Upper lobe of left lung (tissue), 4 donors: ENCODE data around the gene RABGAP1.

Experiments used
- CTCF ChIP-seq, 6 experiments: fragments of 450-650 bp in 4 of 6; fragments of 200-600 bp in 2 of 6; sonication (generic) in 2 of 6; IDR thresholded peaks; one replicate each; pipeline ENCODE4 v1.5.1; 2016 to 2019; ENCODE audit warnings: antibody characterized with exemption in 6 of 6
- EP300 ChIP-seq, 4 donors: sonication (generic); formaldehyde crosslinking; IDR thresholded peaks; one replicate each; pipeline ENCODE4 v1.5.1; 2017; ENCODE audit warnings: antibody characterized with exemption in 4 of 4, control low read depth in 2 of 4
- POLR2A ChIP-seq, 4 donors: fragments of 450-650 bp; IDR thresholded peaks; one replicate each; pipeline ENCODE4 v1.5.1; 2016 to 2017; ENCODE audit warnings: antibody characterized with exemption in 4 of 4, mild to moderate bottlenecking in 2 of 4
- POLR2AphosphoS5 ChIP-seq, 2 donors: sonication (generic); formaldehyde crosslinking; IDR thresholded peaks; one replicate each; pipeline ENCODE4 v1.5.1; 2017; ENCODE audit warnings: antibody characterized with exemption in 2 of 2

DNA sequence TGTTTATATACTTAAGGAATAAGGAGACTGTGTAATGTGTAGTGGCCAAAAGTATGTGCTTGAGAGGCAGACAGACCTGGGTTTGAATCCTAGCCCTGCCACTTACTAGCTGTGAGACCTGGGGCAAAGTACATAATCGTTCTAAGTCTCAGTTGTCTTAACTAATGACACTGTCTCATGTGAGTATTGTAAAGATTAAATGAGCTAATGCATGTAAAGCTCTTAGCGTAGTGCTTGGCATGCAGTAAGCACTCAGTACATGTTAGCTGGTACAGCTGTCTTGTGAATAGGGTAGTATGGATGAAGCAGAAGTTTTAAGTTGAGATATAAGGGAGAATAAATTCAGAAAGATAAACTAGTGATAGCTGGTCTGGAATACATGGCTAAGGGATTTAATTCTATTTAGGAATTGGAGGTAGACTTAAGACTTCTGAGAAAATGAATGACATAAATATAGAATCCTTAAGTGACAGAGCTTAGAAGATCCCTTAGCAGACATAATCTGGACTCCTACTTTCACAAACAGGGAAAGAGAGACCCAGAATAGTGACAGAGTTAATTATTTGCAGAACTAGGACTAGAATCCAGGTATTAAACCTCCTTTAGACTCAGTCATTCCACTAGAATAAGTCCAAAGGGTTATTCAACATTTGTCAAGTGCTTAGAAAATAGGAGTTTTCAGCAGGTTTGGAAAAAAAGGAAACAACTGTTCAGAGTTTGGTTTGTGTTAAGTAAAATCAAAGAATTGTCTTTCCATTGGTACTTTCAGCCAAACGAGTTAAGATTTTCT lies 105.8 kb downstream of the RABGAP1 start:
- TF ChIP-seq EP300 (IDR thresholded peaks at IDR 0.05) (no peak), CTCF (IDR thresholded peaks at IDR 0.05) (no peak), POLR2A (IDR thresholded peaks at IDR 0.05) (no peak), POLR2AphosphoS5 (IDR thresholded peaks at IDR 0.05) (no peak)
